Middle frontal gyrus (tissue), 1 donor: Measurements from ENCODE around the gene SDF2.
"Not testable (repeated sequence)": the region's sequence is repeated elsewhere in the genome, so short reads cannot be mapped to it uniquely, and the experiment has no call there.

ENCODE experiments used
- DNase-seq: peaks from one replicate; pipeline ENCODE4 v3.0.0-alpha.2; 2015; ENCODE audit warnings: low spot score; ENCODE audit errors: extremely low spot score

Gene SDF2

DNA sequence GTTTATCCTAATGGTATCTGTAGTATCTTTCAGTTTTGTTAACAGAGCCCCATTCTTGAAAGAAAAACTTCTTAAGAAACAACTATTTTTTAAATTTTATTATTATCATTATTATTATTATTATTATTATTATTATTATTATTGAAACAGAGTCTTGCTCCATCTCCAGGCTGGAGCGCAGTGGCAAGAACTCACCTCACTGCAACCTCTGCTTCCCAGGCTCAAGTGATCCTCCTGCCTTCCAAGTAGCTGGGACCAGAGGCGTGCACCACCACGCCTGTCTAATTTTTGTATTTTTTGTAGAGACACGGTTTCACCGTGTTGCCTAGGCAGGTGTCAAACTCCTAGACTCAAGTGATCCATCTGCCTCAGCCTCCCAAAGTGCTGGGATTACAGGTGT, 23.7 kb upstream of the SDF2 start:
- DNase-seq: no peak

DNA sequence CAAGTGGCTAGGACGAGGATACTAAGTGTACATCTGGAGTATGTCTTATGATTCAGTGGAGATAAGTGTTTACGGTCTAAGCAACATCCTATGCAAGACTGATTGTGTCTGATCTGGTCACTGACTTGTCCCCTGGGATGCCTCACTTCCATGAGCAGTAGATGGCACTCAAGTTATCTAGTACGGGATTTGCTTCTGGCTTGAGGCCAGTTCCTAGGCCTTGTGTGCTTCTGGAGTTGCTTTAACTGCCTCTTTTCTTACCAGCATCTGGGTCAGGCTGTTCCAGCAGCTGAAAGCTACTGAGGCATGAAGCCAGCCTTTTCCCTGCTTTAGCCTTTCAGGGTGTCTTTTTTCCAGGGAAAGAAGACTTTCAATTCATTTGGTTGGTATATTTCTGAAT, 23.3 kb upstream of the SDF2 start:
- DNase-seq: peak; percentile 82

DNA sequence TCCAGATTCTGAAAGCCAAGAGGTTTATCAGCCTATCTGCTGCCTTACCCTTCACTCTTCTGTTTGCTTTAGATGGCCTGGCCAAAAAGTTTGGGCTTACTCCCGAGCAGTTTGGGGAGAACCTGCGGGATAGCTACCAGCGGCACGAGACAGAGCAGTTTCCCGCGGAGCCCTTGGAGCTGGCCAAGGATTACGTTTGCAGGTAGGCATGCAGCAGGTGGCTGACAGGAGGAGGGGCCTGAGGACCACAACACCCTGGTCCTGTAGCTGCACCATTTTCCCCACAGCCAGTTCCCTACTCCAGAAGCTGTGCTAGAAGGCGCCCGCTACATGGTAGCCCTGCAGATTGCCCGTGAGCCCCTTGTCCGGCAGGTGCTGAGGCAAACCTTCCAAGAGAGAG, 20.9 kb upstream of the SDF2 start:
- no peak for DNase-seq

DNA sequence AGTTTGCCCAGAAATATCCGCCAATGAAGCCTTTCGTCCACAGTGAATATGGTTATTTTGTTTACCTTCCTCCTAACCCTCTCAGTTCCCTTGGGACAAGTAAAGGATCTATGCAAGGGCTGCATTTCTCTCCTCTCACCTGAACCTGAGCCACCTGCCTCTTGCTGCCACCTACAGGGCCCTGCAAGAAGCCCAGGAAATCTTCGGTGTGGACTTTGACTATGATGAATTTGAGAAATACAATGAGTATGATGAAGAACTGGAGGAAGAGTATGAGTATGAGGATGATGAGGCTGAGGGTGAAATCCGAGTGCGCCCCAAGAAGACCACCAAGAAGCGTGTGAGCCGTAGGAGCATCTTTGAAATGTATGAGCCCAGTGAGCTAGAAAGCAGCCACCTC, 14.3 kb upstream of the SDF2 start:
- no peak for DNase-seq

DNA sequence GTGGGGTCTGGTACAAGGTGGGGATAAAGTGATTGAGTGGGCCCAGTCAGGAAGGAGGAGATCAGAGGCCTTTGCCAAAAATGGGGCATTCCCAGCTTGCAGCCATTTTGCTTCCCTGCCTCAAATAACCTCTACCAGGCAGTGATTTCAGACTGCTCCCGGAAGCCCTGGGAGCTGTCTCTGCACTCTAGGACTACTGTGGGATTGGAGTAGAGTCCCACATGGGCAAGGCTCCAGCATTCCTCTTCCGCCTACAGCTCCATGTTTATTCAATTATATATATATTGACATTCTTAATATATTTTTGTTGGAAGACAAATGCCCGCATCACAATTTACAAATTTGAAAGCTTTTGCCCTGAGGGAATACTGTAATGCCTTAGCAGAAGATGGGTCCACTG, 13.8 kb upstream of the SDF2 start:
- no peak for DNase-seq

DNA sequence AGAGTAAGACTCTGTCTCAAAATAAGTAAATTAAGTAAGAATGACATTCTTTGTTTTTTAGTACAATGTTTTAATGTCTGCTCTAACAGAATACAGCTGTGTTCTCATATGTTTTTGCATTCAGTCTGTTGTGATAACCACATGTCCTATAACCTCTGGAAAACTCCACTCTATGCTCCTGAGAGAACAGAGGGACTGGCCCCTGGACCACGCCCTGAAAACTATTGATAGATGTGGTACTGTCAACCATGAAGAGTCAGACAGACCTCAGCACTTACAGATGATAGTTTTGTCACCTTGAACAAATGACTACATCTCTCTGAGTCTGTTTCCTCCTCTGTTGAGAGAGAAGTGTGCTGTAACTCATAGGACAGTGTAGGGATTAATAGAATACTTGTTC, 8.2 kb upstream of the SDF2 start:
- no peak for DNase-seq

DNA sequence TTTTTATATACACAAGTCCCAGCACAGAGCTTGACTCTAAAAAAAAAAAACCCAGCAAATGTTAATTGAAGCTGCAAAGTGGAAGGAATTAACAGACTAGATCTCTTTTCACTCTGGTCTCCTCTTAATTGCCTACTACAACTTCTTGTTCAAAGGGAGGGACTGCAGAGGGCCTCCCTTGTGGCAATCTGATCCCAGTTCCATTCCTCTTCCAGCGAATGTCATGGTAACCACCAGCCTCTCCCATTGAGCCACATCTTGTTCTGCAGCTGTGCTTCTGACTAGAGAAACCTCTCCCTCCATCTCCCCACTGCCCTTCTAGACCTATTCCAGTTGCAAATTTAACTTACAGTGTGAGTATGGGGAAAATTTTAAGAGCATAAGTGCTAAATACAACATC, 6.2 kb upstream of the SDF2 start:
- no peak for DNase-seq

DNA sequence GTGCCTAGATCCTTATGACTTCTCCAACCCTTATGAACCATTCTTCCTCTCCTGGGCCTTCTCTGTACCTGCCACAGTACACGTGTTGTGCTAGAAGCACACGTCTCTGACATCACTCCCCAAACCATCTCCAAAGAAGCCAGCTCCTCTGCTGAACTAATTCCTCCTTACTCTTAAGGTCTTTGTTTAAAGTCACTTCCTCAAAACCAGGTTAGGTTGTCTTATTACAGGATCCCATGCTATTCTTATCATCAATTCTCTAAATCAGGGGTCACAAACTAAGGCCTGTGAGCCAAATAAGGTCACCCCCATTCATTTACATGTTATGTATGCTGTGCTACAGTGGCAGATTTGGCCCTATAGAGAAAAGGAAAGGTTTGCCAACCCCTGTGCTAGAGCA, 4.3 kb upstream of the SDF2 start:
- DNase-seq: no peak

DNA sequence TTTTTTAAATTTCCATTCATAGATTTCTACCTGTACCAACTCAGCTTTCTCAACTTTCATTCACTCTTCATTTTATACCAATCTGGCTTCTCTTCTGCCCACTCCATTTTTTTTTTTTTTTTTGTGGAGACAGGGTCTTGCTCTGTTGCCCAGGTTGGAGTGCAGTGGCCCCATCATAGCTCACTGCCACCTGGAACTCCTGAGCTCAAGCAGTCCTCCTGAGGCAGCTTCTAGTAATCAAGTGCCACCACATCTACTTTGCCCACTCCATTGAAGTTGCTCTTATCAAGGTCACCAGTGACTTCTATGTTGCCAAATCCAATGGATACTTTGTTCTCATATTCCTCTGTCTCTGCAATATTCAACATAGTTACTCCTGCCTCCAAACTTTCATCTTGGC, 2.0 kb upstream of the SDF2 start:
- no peak for DNase-seq

DNA sequence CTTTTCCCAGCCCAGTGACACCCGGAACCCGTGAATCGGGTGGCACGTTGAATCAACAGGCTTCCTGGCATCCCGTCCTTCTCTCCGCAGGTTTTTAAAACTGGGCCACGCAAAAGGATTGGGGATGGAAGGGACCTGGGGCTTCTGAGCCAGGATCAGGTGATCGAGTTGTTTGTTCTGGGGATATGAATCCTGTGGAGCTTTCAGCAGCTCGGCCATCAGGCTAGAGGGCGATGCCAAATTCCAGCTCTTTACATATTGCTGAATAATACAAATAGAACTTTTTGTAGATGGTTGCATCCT, 772 bp upstream of the SDF2 start:
- DNase-seq: no peak

DNA sequence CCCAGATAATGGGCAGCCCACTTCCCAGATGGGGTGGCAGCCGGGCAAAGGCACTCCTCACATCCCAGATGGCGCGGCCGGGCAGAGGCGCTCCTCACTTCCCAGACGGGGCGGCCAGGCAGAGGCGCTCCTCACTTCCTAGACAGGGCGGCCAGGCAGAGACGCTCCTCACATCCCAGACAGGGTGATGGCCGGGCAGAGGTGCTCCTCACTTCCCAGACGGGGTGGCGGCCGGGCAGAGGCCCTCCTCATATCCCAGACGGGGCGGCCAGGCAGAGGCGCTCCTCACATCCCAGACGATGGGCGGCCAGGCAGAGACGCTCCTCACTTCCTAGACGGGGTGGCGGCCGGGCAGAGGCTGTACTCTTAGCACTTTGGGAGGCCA, 2.2 kb downstream of the SDF2 start:
- DNase-seq: not testable (repeated sequence)

DNA sequence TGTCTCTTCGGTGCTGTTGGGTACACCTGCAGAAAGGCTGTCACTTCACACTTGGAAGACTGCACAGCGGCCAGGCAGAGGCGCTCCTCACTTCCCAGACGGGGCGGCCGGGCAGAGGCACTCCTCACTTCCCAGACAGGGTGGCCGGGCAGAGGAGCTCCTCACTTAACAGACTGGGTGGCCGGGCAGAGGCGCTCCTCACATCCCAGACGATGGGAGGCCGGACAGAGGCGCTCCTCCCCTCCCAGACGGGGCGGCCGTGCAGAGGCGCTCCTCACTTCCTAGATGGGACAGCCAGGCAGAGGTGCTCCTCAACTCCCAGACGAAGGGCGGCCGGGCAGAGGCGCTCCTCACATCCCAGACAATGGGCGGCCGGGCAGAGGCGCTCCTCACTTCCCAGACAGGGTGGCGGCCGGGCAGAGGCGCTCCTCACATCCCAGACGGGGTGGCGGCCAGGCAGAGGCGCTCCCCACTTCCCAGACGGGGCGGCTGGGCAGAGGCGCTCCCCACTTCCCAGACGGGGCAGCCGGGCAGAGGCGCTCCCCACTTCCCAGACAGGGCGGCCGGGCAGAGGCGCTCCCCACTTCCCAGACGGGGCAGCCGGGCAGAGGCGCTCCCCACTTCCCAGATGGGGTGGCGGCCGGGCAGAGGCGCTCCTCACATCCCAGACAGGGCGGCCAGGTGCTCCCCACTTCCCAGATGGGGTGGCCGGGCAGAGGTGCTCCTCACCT, 2.8 kb downstream of the SDF2 start:
- DNase-seq: not testable (repeated sequence)

DNA sequence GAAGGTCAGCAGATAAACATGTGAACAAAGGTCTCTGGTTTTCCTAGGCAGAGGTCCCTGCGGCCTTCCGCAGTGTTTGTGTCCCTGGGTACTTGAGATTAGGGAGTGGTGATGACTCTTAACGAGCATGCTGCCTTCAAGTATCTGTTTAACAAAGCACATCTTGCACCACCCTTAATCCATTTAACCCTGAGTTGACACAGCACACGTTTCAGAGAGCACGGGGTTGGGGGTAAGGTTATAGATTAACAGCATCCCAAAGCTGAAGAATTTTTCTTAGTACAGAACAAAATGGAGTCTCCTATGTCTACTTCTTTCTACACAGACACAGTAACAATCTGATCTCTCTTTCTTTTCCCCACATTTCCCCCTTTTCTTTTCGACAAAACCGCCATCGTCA, 3.4 kb downstream of the SDF2 start:
- not testable (repeated sequence) for DNase-seq

DNA sequence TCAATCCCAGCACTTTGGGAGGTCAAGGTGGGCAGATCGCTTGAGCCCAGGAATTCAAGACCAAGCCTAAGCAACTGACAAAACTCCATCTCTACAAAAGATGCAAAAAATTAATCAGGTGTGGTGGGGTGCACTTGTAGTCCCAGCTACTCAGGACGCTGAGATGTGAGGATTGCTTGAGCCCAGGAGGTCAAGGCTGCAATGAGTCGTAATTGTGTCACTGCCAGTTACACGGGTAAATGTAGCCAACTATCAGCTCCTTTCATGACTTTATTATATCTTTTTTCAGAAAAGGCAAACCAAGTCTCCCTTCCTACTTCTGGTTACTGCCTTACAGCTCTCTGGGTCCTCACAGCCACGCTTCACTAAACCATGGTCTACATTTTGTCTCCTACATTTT, 4.0 kb downstream of the SDF2 start:
- no peak for DNase-seq

DNA sequence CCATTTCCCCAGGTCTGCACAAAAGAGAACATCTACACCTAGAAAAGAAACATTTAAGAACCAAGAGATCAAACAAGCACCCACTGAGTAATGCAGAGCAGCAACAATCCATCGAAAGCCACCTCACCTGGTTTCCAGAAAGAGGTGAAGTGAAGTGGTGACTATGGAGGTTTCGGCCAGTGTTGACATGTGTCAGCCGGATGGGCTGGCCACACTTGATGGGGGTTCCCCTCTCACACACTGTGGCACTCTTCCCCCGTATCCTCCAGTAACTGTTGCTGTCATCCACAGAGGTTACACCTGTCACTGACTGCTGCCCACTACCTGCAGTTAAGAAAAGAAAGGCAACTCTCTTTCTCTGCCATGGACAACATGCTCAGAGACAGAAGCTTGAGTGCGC, 6.5 kb downstream of the SDF2 start:
- no peak for DNase-seq

DNA sequence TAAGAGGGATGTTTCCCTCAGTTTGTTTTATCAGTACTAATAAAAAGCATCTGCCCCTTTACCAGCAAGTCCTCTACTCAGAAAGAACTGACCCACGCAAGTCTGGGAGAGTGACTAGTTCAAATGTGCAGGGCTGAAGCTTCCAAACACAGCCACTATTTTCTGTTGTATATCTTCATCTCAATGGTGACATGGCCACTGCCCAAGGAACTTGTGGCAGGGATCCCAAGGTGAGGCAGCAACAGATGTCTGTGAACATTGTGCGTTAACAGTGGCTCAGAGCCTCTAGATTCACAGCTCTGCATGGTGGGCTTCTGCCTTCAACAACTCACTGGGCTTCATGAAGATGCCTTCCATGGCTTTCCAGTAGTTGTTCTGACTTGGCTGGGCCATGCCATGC, 13.0 kb downstream of the SDF2 start:
- no peak for DNase-seq

DNA sequence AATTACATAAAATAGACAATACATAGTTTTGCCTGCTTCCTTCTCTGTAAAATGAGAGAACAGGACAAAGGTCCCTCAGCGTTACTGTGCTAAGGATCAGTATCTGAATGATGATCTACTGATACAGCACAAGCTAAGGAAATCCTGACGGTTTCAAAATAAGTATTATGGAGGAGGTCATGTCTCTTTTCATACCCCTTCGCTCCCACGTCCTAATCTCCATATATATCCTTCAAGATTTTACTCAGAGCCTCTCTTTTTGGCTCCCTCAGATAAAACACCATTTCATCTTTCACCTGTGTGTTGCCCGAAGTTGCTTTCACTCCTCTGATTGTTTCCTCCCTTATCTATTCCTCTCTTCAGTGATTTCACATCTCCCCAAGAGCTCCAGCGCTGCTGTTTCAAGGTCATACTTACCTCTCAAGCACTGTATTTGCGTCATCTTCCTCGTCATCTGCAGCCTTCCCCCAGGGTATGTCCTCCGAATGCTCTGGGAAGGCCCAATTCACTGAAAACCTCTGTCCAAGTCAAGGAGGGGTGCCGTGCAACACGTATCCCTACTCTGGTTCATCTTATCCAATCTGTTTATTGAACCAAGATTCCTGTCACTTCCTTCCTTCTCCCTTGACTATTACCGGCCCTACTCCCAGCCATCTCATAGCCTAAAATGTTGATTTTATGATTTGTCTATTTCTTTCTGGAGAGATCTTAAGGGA, 15.5 kb downstream of the SDF2 start:
- no peak for DNase-seq

DNA sequence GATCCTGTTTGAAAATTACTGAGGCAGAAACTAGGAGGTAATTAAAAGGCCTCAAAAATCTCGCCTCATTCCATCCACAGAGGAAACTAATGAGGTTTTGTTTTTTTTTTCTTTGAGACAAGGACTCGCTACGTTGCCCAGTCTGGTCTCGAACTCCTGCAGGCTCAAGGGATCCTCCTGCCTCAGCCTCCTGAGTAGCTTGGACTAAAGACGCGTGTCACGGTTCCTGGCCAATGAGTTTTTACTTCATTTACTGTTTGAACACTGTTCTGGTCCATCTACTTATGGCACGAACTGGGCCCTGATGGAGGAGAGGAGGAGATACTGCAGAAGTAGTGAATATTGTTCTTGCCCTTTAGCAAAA, 16.1 kb downstream of the SDF2 start:
- DNase-seq: no peak

DNA sequence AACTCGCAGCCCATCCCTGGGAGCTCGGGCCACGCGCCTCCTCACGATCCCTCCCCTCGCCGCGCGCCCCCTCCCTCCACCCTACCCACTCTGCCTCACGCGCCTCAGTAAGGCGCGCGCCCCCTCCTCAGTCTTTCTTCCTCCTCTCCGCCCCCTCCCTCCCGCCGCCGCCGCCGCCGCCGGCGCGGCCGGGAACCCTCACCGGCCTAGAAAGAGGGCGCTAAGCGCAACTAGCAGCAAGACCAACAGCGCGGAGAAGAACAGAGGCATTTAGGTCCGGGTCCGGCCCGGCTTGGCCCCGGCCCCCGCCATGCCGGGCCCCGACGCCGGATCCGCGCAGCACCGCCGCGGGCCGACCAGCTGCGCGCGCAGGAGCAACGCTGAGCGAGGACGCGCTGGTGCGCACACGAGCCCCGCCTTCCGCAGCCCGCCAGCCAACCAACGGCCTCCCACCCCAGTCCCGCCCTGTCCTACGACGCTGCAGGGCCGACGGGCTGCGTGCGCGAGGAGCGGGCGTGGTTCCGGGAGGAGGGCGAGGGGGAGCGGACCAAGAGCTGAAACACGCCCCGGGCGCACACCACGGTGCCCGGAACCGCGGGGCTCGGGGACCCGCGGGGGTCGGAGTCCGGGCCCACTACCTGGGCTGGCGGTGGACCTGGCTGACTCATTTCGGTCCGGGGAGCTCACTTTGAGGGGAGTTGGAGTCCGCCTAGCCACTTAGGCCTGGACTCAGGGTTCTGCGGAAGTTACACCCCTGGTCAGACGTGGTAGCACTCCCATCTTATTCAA, 16.7 kb downstream of the SDF2 start, which contains the start of gene BLTP2:
BLTP2 (minus strand) TSS at position 372 of the 789 bp plus-strand sequence; CDS start at position 270, 102 bp downstream.
- peak; percentile 93 for DNase-seq

DNA sequence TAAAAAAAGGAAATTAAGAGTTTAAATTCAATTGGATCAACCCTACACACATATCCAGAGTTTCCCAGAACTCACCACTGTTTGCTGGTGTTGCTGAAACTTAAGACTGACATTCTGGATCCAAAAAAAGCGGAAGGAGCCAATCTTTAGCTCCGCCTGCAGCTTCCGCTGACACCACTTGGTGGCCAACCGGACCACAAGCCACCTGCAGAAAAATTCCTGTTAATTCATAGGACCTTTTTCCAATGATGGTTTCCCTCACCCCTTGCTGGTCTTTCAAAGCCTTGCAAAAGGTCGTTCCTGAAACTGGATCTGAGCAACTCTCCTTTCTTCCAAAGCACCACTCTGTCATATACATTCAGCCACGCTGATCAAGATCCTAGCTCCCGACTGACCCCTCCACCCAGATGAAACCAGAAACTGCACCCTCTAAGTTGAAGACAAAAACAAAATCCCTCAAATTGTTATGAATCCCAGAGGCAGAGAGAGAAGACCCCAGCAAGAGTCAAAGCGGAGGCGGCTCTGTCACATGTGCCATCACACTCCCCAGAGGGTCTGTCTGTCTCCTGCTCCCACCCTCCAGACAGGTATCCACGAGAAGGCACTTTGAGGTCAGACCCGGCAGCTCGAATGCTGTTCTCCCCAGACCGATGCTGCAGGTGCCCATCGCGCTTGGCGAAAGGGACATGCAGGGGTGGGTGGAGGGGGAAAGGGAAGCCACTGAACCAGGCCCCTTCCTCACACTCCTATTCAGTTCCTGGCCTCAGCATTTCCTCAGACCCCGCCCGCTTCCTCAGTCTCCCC, 17.5 kb downstream of the SDF2 start:
- no peak for DNase-seq

DNA sequence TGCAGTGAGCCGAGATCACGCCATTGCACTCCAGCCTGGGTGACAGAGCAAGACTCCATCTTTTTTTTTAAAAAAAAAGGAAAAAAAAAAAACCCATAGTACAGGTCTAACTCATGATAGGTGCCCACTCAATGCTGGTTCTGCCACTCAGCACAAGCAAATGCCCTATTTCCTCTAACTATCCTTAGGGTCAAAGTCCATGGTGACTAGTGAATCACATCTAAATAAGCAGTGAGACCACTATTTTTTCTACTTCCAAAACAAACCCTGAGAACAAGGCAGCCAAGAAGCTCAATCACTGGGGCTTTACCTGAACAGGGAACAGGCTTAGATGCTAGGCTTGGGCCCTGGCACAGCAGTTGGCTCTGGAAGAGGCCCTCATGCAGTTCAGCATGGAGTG, 20.1 kb downstream of the SDF2 start:
- no peak for DNase-seq

DNA sequence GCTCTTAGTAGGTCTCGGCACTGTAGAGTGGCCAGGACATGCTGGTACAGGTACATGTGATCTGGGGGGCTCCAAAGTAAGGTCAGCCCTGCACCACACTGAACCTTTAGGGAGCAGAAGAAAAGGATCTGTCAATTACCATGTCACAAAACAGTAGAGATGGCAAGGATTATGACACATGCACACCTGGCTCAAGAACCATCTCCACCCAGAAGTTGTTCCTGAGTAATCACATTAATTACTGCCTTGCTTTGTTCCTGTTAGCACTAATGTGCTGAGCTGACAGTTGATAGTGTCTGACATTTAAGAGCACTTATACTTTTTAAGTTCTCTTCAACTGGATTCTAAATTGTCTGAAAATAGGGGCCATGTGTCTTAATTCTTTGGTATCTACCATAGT, 26.2 kb downstream of the SDF2 start:
- no peak for DNase-seq
